HG03378 (cell line): ENCODE data around the gene POSTN.

Experiments used
- ATAC-seq: cut with Tn5 transposase; IDR thresholded peaks from one replicate; pipeline ENCODE4 v1.9.1; 2021; ENCODE audit warnings: mild to moderate bottlenecking, moderate library complexity; ENCODE audit not compliant: unreplicated experiment

The POSTN gene

GRCh38 chr13:37598597-37598996, at the start of gene POSTN:
POSTN (minus strand) TSS chr13:37598768; CDS start chr13:37598726, 42 bp downstream.
- ATAC-seq: no peak

GRCh38 chr13:37647031-37647650, 48.6 kb upstream of the POSTN start:
- ATAC-seq: no peak

GRCh38 chr13:37646531-37646930, 48.0 kb upstream of the POSTN start:
- no peak for ATAC-seq

GRCh38 chr13:37645181-37645740, 46.7 kb upstream of the POSTN start:
- ATAC-seq: no peak

- ATAC-seq: no peak
Measured at GRCh38 chr13:37641391-37641790, 42.8 kb upstream of the POSTN start.

- ATAC-seq: no peak
Measured at GRCh38 chr13:37640499-37640898, 41.9 kb upstream of the POSTN start.

- ATAC-seq: no peak
Measured at GRCh38 chr13:37636701-37637100, 38.1 kb upstream of the POSTN start.

- ATAC-seq: no peak
Measured at GRCh38 chr13:37632294-37632693, 33.7 kb upstream of the POSTN start.

GRCh38 chr13:37627428-37627827, 28.9 kb upstream of the POSTN start:
- no peak for ATAC-seq

- no peak for ATAC-seq
Measured at GRCh38 chr13:37621811-37622361, 23.3 kb upstream of the POSTN start.

GRCh38 chr13:37618554-37618953, 20.0 kb upstream of the POSTN start:
- no peak for ATAC-seq

GRCh38 chr13:37617173-37617572, 18.6 kb upstream of the POSTN start:
- no peak for ATAC-seq

- ATAC-seq: no peak
Measured at GRCh38 chr13:37616131-37616530, 17.6 kb upstream of the POSTN start.

GRCh38 chr13:37615276-37615675, 16.7 kb upstream of the POSTN start:
- no peak for ATAC-seq

GRCh38 chr13:37613638-37614037, 15.1 kb upstream of the POSTN start:
- ATAC-seq: no peak

- ATAC-seq: no peak
Measured at GRCh38 chr13:37613236-37613635, 14.7 kb upstream of the POSTN start.

GRCh38 chr13:37608750-37609339, 10.3 kb upstream of the POSTN start:
- no peak for ATAC-seq

GRCh38 chr13:37602733-37603381, 4.3 kb upstream of the POSTN start:
- no peak for ATAC-seq

- no peak for ATAC-seq
Measured at GRCh38 chr13:37601648-37602440, 3.3 kb upstream of the POSTN start.

- ATAC-seq: no peak
Measured at GRCh38 chr13:37599519-37599918, 951 bp upstream of the POSTN start.

- ATAC-seq: no peak
Measured at GRCh38 chr13:37597477-37598025, 1.0 kb downstream of the POSTN start.
